HG02973 (cell line): Measurements from ENCODE around the gene TTC23.
"Not testable (repeated sequence)": the region's sequence is repeated elsewhere in the genome, so short reads cannot be mapped to it uniquely, and the experiment has no call there.

Source experiments
- ATAC-seq: cut with Tn5 transposase; IDR thresholded peaks from one replicate; pipeline ENCODE4 v1.9.1; 2021; ENCODE audit warnings: moderate library complexity; ENCODE audit not compliant: unreplicated experiment

Gene TTC23

DNA sequence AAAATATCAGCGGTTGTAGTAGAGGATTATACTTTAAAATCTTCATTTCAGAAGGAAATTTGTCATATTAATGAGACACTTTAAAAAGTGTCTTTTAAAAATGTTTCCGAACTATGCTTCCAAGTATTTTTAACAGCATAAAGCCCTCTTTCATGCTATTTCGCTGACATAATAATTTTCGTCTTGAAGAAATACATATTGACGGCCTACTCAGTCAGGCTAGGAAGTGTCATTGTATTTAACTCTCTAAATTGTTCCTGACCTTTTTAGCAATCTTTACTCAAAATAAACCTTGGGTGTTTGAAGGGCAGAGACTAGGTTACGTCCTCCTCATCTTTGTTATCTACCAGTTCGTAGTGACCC lies 1.1 kb upstream of the TTC23 start:
- ATAC-seq: no peak

DNA sequence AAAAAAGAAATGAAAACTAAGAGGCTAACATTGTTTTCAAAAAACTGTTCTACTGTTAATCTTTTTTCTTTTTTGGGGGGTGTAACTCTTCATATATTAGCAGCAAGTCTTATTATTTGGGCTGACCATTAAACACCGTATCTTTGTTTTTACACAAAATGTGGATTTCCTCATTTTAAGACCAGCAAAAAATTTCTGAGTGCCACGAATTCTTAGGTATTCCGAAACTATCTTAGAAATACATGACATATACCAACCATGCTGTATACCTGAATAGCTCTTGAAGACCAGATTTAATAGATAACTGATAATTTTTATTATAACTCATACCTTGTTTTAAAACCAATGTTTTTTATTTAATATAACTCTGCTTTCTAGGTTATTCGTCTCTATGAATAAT lies 620 bp upstream of the TTC23 start:
- no peak for ATAC-seq

GRCh38 chr15:99248000-99248715 lies 1.2 kb downstream of the TTC23 start:
- no peak for ATAC-seq

- ATAC-seq: no peak
These were observed 2.3 kb downstream of the TTC23 start for GRCh38 chr15:99247062-99247461.

DNA sequence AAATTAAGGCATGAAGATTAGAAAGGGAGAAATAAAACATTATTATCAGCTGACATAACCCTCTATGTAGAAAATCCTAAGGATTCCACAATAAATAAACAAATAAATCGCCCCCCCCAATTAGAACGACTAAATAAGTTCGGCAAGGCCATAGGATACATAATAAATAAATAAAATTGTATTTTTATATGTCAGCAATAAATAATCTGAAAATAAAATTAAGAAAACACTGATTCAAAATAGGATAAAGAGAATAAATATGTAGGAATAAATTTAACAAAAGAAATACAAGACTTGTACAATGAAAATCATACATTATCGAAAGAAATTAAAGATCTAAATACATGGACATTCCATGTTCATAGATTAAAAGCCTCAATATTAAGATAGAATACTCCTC lies 5.1 kb downstream of the TTC23 start:
- no peak for ATAC-seq

GRCh38 chr15:99241752-99242151 lies 7.6 kb downstream of the TTC23 start:
- ATAC-seq: no peak

- peak; percentile 90 for ATAC-seq
These were observed 9.7 kb downstream of the TTC23 start for GRCh38 chr15:99239545-99240198.

GRCh38 chr15:99238849-99239248 lies 10.5 kb downstream of the TTC23 start:
- no peak for ATAC-seq

GRCh38 chr15:99234160-99234559 lies 15.2 kb downstream of the TTC23 start:
- ATAC-seq: not testable (repeated sequence)

GRCh38 chr15:99232740-99233139 lies 16.6 kb downstream of the TTC23 start:
- no peak for ATAC-seq

GRCh38 chr15:99230867-99231266 lies 18.5 kb downstream of the TTC23 start:
- ATAC-seq: no peak

DNA sequence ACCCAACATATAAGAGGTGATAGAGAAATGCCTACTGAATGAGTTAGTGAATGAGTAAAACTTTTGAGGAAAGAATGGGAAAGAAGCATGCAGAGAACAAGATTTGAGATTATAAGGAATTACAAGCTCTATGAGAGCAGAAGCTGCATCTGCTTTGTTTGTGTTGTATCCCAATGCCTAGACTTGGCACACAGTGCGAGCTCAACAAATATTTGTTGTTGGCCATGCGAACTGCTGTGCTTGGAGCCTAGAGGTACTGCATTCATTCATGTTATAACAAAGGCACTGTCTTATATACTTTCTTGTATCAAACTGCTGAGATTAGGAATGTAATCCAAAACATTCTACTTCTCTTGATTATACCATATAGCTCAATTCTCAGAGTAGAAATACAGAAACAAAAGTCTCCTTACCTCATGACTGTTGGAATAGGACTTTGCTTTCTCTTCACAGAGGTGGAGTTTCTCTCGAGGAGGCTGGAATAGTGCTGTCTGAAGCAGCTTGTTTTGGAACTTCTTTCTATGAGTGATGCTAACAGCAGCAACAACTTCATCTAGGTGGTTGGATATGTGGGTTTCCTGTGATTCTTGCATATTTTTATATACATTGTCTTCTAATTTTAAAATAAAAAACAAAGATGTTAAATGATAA lies 21.1 kb downstream of the TTC23 start:
- ATAC-seq: no peak

- ATAC-seq: no peak
These were observed 22.6 kb downstream of the TTC23 start for GRCh38 chr15:99226802-99227201.

DNA sequence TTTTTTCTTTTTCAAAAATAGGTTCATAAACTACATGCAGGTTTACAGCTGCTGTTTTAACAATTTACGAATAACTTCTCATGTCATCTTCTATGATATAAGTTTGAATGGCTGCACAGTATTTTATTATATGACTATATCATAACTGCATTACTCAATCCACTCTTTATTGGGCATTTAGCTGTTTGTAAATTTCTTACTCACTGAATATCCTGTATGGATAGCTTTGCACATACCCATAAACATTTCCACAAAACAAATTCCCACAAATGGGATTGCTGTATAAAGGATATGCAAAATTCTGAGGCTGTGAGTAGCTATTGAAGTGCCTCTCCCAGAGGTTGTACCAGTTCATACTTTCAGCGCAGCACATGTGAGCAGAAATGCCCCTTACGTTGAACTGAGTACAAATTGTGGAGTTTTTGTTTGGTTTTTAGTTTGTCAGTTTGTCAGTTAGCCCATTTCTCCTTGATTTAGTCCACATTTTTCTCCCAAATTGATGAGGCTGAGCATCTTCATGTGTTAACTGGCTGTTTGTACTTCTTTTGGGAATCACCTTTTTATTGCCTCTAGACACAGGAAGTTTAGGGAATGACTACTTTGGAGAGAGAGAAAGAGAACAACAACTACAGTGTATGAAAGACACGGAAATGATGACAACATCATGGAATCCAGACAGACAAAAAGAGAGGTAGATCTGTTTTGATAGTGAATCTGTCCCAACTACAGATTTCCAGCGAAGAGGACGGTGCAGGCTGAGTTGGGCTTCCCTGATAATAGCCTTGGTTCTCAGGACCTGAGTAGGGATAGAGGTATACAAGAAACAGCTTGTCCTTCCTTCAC lies 24.8 kb downstream of the TTC23 start:
- no peak for ATAC-seq

- ATAC-seq: no peak
These were observed 36.1 kb downstream of the TTC23 start for GRCh38 chr15:99213187-99213811.

- no peak for ATAC-seq
These were observed 37.0 kb downstream of the TTC23 start for GRCh38 chr15:99212406-99212805.

- ATAC-seq: no peak
These were observed 37.5 kb downstream of the TTC23 start for GRCh38 chr15:99211926-99212325.

GRCh38 chr15:99210334-99210733 lies 39.0 kb downstream of the TTC23 start:
- no peak for ATAC-seq

GRCh38 chr15:99209326-99209725 lies 40.1 kb downstream of the TTC23 start:
- ATAC-seq: no peak

GRCh38 chr15:99207672-99208071 lies 41.7 kb downstream of the TTC23 start:
- no peak for ATAC-seq

GRCh38 chr15:99202176-99202552 lies 47.2 kb downstream of the TTC23 start:
- no peak for ATAC-seq
